Endothelial cell of umbilical vein (primary cell): Measurements from ENCODE around the gene PRIM1.

Experiments used
- CTCF ChIP-seq, 2 donors: IDR thresholded peaks; 1 replicate in 1 of 2; 2 replicates in 1 of 2; pipeline ENCODE4 v1.5.1; 2011; ENCODE audit warnings: low read length in 2 of 2, mild to moderate bottlenecking in 2 of 2, moderate library complexity in 2 of 2, control low read depth in 1 of 2, inconsistent platforms in 1 of 2, low read depth in 1 of 2; ENCODE audit not compliant: insufficient read depth in 1 of 2; ENCODE audit errors: extremely low read depth in 1 of 2
- EZH2 ChIP-seq: IDR thresholded peaks from 2 replicates; pipeline ENCODE4 v1.6.1; 2012; ENCODE audit warnings: borderline replicate concordance, low read depth, mild to moderate bottlenecking, moderate library complexity, low read length, inconsistent platforms; ENCODE audit not compliant: severe bottlenecking
- MAX ChIP-seq: IDR thresholded peaks from 2 replicates; pipeline ENCODE4 v1.6.1; 2011; ENCODE audit not compliant: insufficient read depth, insufficient read length
- POLR2AphosphoS5 ChIP-seq: IDR thresholded peaks from 2 replicates; pipeline ENCODE4 v1.6.1; 2012; ENCODE audit warnings: low read depth, mild to moderate bottlenecking, control low read depth, low read length, moderate library complexity; ENCODE audit not compliant: insufficient read depth

- TF ChIP-seq MAX (no peak), CTCF (IDR thresholded peaks at IDR 0.05; ENCODE audit: extremely low read depth in 1 of 2, insufficient read depth in 1 of 2, low read depth in 1 of 2, low read length in 2 of 2) (no peak), POLR2AphosphoS5 (no peak), EZH2 (no peak)
Observed at GRCh38 chr12:56687223-56688128, 64.6 kb downstream of the PRIM1 start.
